Neutrophil (primary cell): ENCODE data around the gene OR51E1.

Experiments used
- H3K27ac ChIP-seq: fragments of 200-600 bp; sonication (generic); 2 replicates; pipeline ENCODE4 v1.5.1; 2016; ENCODE audit warnings: mild to moderate bottlenecking, moderate library complexity
- H3K27me3 ChIP-seq: fragments of 200-600 bp; sonication (generic); 2 replicates; pipeline ENCODE4 v1.6.0; 2016; ENCODE audit warnings: mild to moderate bottlenecking
- H3K36me3 ChIP-seq: fragments of 200-600 bp; sonication (generic); 2 replicates; pipeline ENCODE4 v1.5.1; 2017
- H3K4me1 ChIP-seq, 2 experiments: fragments of 200-600 bp in 1 of 2; sonication (generic) in 1 of 2; 1 replicate in 1 of 2; 2 replicates in 1 of 2; pipeline versions ENCODE4 v1.5.1 to v1.6.1; 2013 to 2016; ENCODE audit warnings: low read depth in 1 of 2, low read length in 1 of 2, mild to moderate bottlenecking in 1 of 2, moderate library complexity in 1 of 2; ENCODE audit not compliant: control insufficient read depth in 1 of 2, insufficient read depth in 1 of 2
- H3K4me3 ChIP-seq, 2 experiments: fragments of 200-600 bp in 1 of 2; sonication (generic) in 1 of 2; 1 replicate in 1 of 2; 2 replicates in 1 of 2; pipeline ENCODE4 v1.5.1; 2013 to 2016; ENCODE audit warnings: low read depth in 1 of 2, low read length in 1 of 2, mild to moderate bottlenecking in 1 of 2, moderate library complexity in 1 of 2
- H3K9me3 ChIP-seq: fragments of 200-600 bp; sonication (generic); 2 replicates; pipeline ENCODE4 v1.5.1; 2016
- CTCF ChIP-seq: fragments of 200-600 bp; sonication (generic); IDR thresholded peaks from 2 replicates; pipeline ENCODE4 v1.5.1; 2016; ENCODE audit warnings: antibody characterized with exemption

OR51E1 gene

GRCh38 chr11:4700436-4700820 lies 56.6 kb downstream of the OR51E1 start:
- no peak overlapping the region for H3K4me3 ChIP-seq
- H3K27ac ChIP-seq: no peak overlapping the region
- no peaks in the 10 kb centered on the region for H3K36me3 ChIP-seq
- peaks cover 3% of the 10 kb centered on the region for H3K27me3 ChIP-seq
- no peaks in the 10 kb centered on the region for H3K4me1 ChIP-seq
- no peaks in the 10 kb centered on the region for H3K9me3 ChIP-seq
- no peak for TF ChIP-seq CTCF

DNA sequence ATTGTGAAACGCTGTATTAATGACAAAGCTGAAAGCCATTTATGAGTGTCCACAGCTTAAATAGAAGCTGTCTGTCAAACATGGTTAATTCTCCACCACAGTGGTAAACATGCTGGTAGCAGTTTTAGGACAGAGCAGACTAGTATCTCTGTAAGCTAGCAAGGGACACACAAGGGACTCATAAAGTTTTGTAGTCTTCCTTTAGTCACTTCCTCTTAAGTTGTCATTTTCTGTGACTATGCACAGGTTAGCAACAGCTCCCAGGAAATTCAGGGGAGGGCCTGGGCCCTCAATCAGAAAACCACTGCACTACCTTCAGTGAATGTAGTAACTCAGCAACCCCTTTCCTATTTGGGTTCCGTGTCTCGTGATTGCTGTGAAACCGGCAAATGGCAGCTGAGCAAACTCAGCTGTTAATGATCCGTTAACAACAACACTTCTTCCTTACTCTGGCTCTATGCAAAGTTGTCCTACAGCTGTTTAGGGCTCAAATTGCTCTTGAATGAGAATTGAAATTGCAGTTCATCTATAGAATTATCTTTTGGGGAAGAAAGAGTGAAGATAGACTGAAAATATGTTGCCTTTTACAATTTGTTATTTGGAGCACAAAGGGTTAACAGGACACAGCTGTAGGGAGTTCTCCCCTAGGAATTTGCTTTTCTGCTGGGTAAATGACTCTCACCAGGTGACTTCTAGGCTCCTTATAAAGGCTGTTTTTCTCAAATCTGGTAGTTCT lies 60.4 kb downstream of the OR51E1 start, which contains the start of gene MMP26:
Gene MMP26, plus strand, starts transcription at position 731 of the 736 bp plus-strand sequence.
- no peaks in the 10 kb centered on the region for H3K4me1 ChIP-seq
- no peak within 1 kb of the TSS for H3K4me3 ChIP-seq
- H3K27me3 ChIP-seq: peaks cover 3% of the 10 kb centered on the region
- TF ChIP-seq CTCF: no peak
- no peak within 1 kb of the TSS for H3K27ac ChIP-seq
- no peaks in the 10 kb centered on the region for H3K9me3 ChIP-seq
- no peaks in the 10 kb centered on the region for H3K36me3 ChIP-seq

- Histone ChIP-seq H3K4me3 (no peak overlapping the region), H3K9me3 (no peaks in the 10 kb centered on the region), H3K27ac (no peak overlapping the region), H3K27me3 (peaks cover 3% of the 10 kb centered on the region), H3K36me3 (no peaks in the 10 kb centered on the region), H3K4me1 (no peaks in the 10 kb centered on the region)
- TF ChIP-seq CTCF: no peak
These were observed 61.1 kb downstream of the OR51E1 start for GRCh38 chr11:4704790-4705334.
